ENCODE results near the gene CRYZL1.
"Not testable (repeated sequence)": the region's sequence is repeated elsewhere in the genome, so short reads cannot be mapped to it uniquely, and the experiment has no call there.

Gene CRYZL1

GRCh38 chr21:33676666-33677065, 35.1 kb upstream of the CRYZL1 start:
- not testable (repeated sequence) for H3K36me3 ChIP-seq (ENCODE audit: control insufficient read depth, low read depth, low read length); H3K9me3 ChIP-seq (ENCODE audit: control insufficient read depth, low read depth, low read length); H3K4me3 ChIP-seq (ENCODE audit: low read length); H3K27me3 ChIP-seq (ENCODE audit: control insufficient read depth, insufficient read depth, low read length); H3K9ac ChIP-seq (ENCODE audit: low read length); H3K27ac ChIP-seq (ENCODE audit: low read length)
- H3K4me1 ChIP-seq (ENCODE audit: control insufficient read depth, low read depth, low read length), result peaks cover 21% of the 10 kb centered on the region

- peak overlapping the region; percentile 28 for H3K27ac ChIP-seq (ENCODE audit: low read length)
- H3K4me1 ChIP-seq (ENCODE audit: control insufficient read depth, low read depth, low read length), result peaks cover 25% of the 10 kb centered on the region
- H3K9ac ChIP-seq (ENCODE audit: low read length), result no peak overlapping the region
- no peaks in the 10 kb centered on the region for H3K36me3 ChIP-seq (ENCODE audit: control insufficient read depth, low read depth, low read length)
- H3K9me3 ChIP-seq (ENCODE audit: control insufficient read depth, low read depth, low read length), result no peaks in the 10 kb centered on the region
- no peaks in the 10 kb centered on the region for H3K27me3 ChIP-seq (ENCODE audit: control insufficient read depth, insufficient read depth, low read length)
- no peak overlapping the region for H3K4me3 ChIP-seq (ENCODE audit: low read length)
These were observed 32.7 kb upstream of the CRYZL1 start for GRCh38 chr21:33674226-33674625.

GRCh38 chr21:33673473-33673872, 31.9 kb upstream of the CRYZL1 start:
- H3K36me3 ChIP-seq (ENCODE audit: control insufficient read depth, low read depth, low read length), result no peaks in the 10 kb centered on the region
- H3K4me1 ChIP-seq (ENCODE audit: control insufficient read depth, low read depth, low read length), result peaks cover 23% of the 10 kb centered on the region
- H3K9ac ChIP-seq (ENCODE audit: low read length), result no peak overlapping the region
- no peak overlapping the region for H3K4me3 ChIP-seq (ENCODE audit: low read length)
- H3K27me3 ChIP-seq (ENCODE audit: control insufficient read depth, insufficient read depth, low read length), result no peaks in the 10 kb centered on the region
- H3K27ac ChIP-seq (ENCODE audit: low read length), result no peak overlapping the region
- H3K9me3 ChIP-seq (ENCODE audit: control insufficient read depth, low read depth, low read length), result no peaks in the 10 kb centered on the region

GRCh38 chr21:33670076-33670978, 28.8 kb upstream of the CRYZL1 start:
- Histone ChIP-seq H3K4me1 (ENCODE audit: control insufficient read depth, low read depth, low read length) (peaks cover 17% of the 10 kb centered on the region), H3K9ac (ENCODE audit: low read length) (no peak overlapping the region), H3K36me3 (ENCODE audit: control insufficient read depth, low read depth, low read length) (no peaks in the 10 kb centered on the region), H3K4me3 (ENCODE audit: low read length) (no peak overlapping the region), H3K27me3 (ENCODE audit: control insufficient read depth, insufficient read depth, low read length) (no peaks in the 10 kb centered on the region), H3K27ac (ENCODE audit: low read length) (no peak overlapping the region), H3K9me3 (ENCODE audit: control insufficient read depth, low read depth, low read length) (no peaks in the 10 kb centered on the region)

GRCh38 chr21:33668620-33669019, 27.1 kb upstream of the CRYZL1 start:
- H3K4me1 ChIP-seq (ENCODE audit: control insufficient read depth, low read depth, low read length), result peaks cover 10% of the 10 kb centered on the region
- no peaks in the 10 kb centered on the region for H3K9me3 ChIP-seq (ENCODE audit: control insufficient read depth, low read depth, low read length)
- H3K4me3 ChIP-seq (ENCODE audit: low read length), result no peak overlapping the region
- H3K27me3 ChIP-seq (ENCODE audit: control insufficient read depth, insufficient read depth, low read length), result no peaks in the 10 kb centered on the region
- no peak overlapping the region for H3K27ac ChIP-seq (ENCODE audit: low read length)
- H3K9ac ChIP-seq (ENCODE audit: low read length), result no peak overlapping the region
- H3K36me3 ChIP-seq (ENCODE audit: control insufficient read depth, low read depth, low read length), result no peaks in the 10 kb centered on the region

- Histone ChIP-seq H3K9me3 (ENCODE audit: control insufficient read depth, low read depth, low read length) (no peaks in the 10 kb centered on the region), H3K9ac (ENCODE audit: low read length) (no peak overlapping the region), H3K4me3 (ENCODE audit: low read length) (no peak overlapping the region), H3K27ac (ENCODE audit: low read length) (no peak overlapping the region), H3K4me1 (ENCODE audit: control insufficient read depth, low read depth, low read length) (peaks cover 7% of the 10 kb centered on the region), H3K27me3 (ENCODE audit: control insufficient read depth, insufficient read depth, low read length) (no peaks in the 10 kb centered on the region), H3K36me3 (ENCODE audit: control insufficient read depth, low read depth, low read length) (no peaks in the 10 kb centered on the region)
These were observed 26.6 kb upstream of the CRYZL1 start for GRCh38 chr21:33668180-33668579.

- no peak overlapping the region for H3K4me3 ChIP-seq (ENCODE audit: low read length)
- no peaks in the 10 kb centered on the region for H3K9me3 ChIP-seq (ENCODE audit: control insufficient read depth, low read depth, low read length)
- H3K4me1 ChIP-seq (ENCODE audit: control insufficient read depth, low read depth, low read length), result peaks cover 4% of the 10 kb centered on the region
- H3K27me3 ChIP-seq (ENCODE audit: control insufficient read depth, insufficient read depth, low read length), result no peaks in the 10 kb centered on the region
- H3K9ac ChIP-seq (ENCODE audit: low read length), result no peak overlapping the region
- H3K36me3 ChIP-seq (ENCODE audit: control insufficient read depth, low read depth, low read length), result no peaks in the 10 kb centered on the region
- H3K27ac ChIP-seq (ENCODE audit: low read length), result no peak overlapping the region
These were observed 26.1 kb upstream of the CRYZL1 start for GRCh38 chr21:33667636-33668035.

- no peaks in the 10 kb centered on the region for H3K9me3 ChIP-seq (ENCODE audit: control insufficient read depth, low read depth, low read length)
- no peak overlapping the region for H3K4me3 ChIP-seq (ENCODE audit: low read length)
- no peak overlapping the region for H3K9ac ChIP-seq (ENCODE audit: low read length)
These were observed 24.6 kb upstream of the CRYZL1 start for GRCh38 chr21:33666153-33666552.

GRCh38 chr21:33664135-33664534, 22.6 kb upstream of the CRYZL1 start:
- H3K9ac ChIP-seq (ENCODE audit: low read length), result no peak overlapping the region
- H3K36me3 ChIP-seq (ENCODE audit: control insufficient read depth, low read depth, low read length), result no peaks in the 10 kb centered on the region
- H3K4me3 ChIP-seq (ENCODE audit: low read length), result no peak overlapping the region
- H3K27ac ChIP-seq (ENCODE audit: low read length), result no peak overlapping the region
- no peaks in the 10 kb centered on the region for H3K27me3 ChIP-seq (ENCODE audit: control insufficient read depth, insufficient read depth, low read length)
- peaks cover 2% of the 10 kb centered on the region for H3K4me1 ChIP-seq (ENCODE audit: control insufficient read depth, low read depth, low read length)
- no peaks in the 10 kb centered on the region for H3K9me3 ChIP-seq (ENCODE audit: control insufficient read depth, low read depth, low read length)

More at GRCh38 chr21:33666153-33666552, 24.6 kb upstream of the CRYZL1 start:
- no peak overlapping the region for H3K27ac ChIP-seq (ENCODE audit: low read length)
- peaks cover 4% of the 10 kb centered on the region for H3K4me1 ChIP-seq (ENCODE audit: control insufficient read depth, low read depth, low read length)
- no peaks in the 10 kb centered on the region for H3K36me3 ChIP-seq (ENCODE audit: control insufficient read depth, low read depth, low read length)
- no peaks in the 10 kb centered on the region for H3K27me3 ChIP-seq (ENCODE audit: control insufficient read depth, insufficient read depth, low read length)

- Histone ChIP-seq H3K27me3 (ENCODE audit: control insufficient read depth, insufficient read depth, low read length) (no peaks in the 10 kb centered on the region), H3K4me1 (ENCODE audit: control insufficient read depth, low read depth, low read length) (peaks cover 11% of the 10 kb centered on the region), H3K9me3 (ENCODE audit: control insufficient read depth, low read depth, low read length) (no peaks in the 10 kb centered on the region), H3K27ac (ENCODE audit: low read length) (no peak overlapping the region), H3K9ac (ENCODE audit: low read length) (no peak overlapping the region), H3K36me3 (ENCODE audit: control insufficient read depth, low read depth, low read length) (no peaks in the 10 kb centered on the region), H3K4me3 (ENCODE audit: low read length) (no peak overlapping the region)
These were observed 21.7 kb upstream of the CRYZL1 start for GRCh38 chr21:33663241-33663640.

- H3K4me3 ChIP-seq (ENCODE audit: low read length), result no peak overlapping the region
- no peaks in the 10 kb centered on the region for H3K27me3 ChIP-seq (ENCODE audit: control insufficient read depth, insufficient read depth, low read length)
- no peak overlapping the region for H3K27ac ChIP-seq (ENCODE audit: low read length)
- H3K36me3 ChIP-seq (ENCODE audit: control insufficient read depth, low read depth, low read length), result no peaks in the 10 kb centered on the region
- no peaks in the 10 kb centered on the region for H3K9me3 ChIP-seq (ENCODE audit: control insufficient read depth, low read depth, low read length)
- H3K9ac ChIP-seq (ENCODE audit: low read length), result no peak overlapping the region
- H3K4me1 ChIP-seq (ENCODE audit: control insufficient read depth, low read depth, low read length), result peaks cover 14% of the 10 kb centered on the region
These were observed 20.5 kb upstream of the CRYZL1 start for GRCh38 chr21:33662046-33662445.

- Histone ChIP-seq H3K27me3 (ENCODE audit: control insufficient read depth, insufficient read depth, low read length) (no peaks in the 10 kb centered on the region), H3K36me3 (ENCODE audit: control insufficient read depth, low read depth, low read length) (no peaks in the 10 kb centered on the region), H3K9ac (ENCODE audit: low read length) (no peak overlapping the region), H3K27ac (ENCODE audit: low read length) (no peak overlapping the region), H3K9me3 (ENCODE audit: control insufficient read depth, low read depth, low read length) (no peaks in the 10 kb centered on the region), H3K4me1 (ENCODE audit: control insufficient read depth, low read depth, low read length) (peaks cover 15% of the 10 kb centered on the region), H3K4me3 (ENCODE audit: low read length) (no peak overlapping the region)
These were observed 19.6 kb upstream of the CRYZL1 start for GRCh38 chr21:33661146-33661545.

Measured in iPS-18a (cell line).